Measurements from ENCODE around the gene PIGQ.

PIGQ gene

DNA sequence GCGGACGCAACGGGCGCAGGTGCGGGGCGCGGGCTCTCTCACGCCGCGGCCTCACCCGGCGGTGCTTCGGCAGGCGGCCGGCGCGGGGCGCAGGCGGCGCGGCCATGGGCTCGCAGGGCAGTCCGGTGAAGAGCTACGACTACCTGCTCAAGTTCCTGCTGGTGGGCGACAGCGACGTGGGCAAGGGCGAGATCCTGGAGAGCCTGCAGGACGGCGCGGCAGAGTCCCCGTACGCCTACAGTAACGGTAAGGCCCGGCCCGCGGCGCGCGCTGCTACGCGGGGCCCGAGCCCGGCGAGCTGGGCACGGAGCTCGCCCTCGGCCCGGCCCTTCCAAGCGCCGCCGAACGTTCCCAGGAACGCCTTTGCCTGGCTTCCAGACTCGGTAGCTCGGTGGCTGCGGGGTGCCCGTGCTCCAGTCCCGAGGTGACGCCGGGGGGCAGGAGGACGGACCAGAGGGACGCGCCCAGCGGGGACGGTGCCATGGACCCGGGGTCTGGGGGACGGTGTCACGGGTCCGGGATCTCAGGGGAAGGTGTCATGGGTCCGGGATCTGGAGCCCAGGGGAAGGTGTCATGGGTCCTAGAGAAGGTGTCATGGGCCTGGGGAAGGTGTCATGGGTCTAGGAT lies 20.5 kb downstream of the PIGQ start:
- H3K4me3 ChIP-seq (ENCODE audit: low read length), result peak overlapping the region; percentile 88
- DNase-seq (ENCODE audit: low read depth), result peak; percentile 54
- TF ChIP-seq, protein P1, sequence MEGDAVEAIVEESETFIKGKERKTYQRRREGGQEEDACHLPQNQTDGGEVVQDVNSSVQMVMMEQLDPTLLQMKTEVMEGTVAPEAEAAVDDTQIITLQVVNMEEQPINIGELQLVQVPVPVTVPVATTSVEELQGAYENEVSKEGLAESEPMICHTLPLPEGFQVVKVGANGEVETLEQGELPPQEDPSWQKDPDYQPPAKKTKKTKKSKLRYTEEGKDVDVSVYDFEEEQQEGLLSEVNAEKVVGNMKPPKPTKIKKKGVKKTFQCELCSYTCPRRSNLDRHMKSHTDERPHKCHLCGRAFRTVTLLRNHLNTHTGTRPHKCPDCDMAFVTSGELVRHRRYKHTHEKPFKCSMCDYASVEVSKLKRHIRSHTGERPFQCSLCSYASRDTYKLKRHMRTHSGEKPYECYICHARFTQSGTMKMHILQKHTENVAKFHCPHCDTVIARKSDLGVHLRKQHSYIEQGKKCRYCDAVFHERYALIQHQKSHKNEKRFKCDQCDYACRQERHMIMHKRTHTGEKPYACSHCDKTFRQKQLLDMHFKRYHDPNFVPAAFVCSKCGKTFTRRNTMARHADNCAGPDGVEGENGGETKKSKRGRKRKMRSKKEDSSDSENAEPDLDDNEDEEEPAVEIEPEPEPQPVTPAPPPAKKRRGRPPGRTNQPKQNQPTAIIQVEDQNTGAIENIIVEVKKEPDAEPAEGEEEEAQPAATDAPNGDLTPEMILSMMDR (IDR thresholded peaks at IDR 0.05; ENCODE audit: insufficient read depth, low read depth, low read length, missing control alignments), result no peak

GRCh38 chr16:590815-591200 lies 21.0 kb downstream of the PIGQ start:
- TF ChIP-seq, protein P1 (IDR thresholded peaks at IDR 0.05; ENCODE audit: insufficient read depth, low read depth, low read length, missing control alignments), result no peak
- H3K4me3 ChIP-seq (ENCODE audit: low read length), result peak overlapping the region; percentile 88
- no peak for DNase-seq (ENCODE audit: low read depth)

DNA sequence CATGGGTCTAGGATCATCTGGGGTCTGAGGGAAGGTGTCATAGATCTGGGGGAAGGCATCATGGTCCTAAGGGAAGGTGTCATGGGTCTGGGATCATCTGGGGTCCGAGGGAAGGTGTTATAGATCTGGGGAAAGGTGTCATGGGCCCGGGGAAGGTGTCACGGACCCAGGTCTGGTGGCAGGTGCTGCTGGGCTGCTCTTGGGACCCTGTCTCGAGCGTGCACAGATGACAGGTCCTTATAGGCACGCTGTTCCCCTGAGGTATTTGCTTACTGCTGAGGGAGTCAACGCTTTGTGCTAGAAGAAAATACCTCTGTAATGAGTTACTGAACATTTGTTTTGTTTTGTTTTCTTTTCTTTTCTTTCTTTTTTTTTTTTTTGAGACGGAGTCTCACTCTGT lies 21.5 kb downstream of the PIGQ start:
- DNase-seq (ENCODE audit: low read depth), result peak; percentile 50
- peak overlapping the region; percentile 88 for H3K4me3 ChIP-seq (ENCODE audit: low read length)
- TF ChIP-seq, protein P1 (IDR thresholded peaks at IDR 0.05; ENCODE audit: insufficient read depth, low read depth, low read length, missing control alignments), result no peak

GRCh38 chr16:591892-592517 lies 22.2 kb downstream of the PIGQ start:
- TF ChIP-seq, protein P1 (IDR thresholded peaks at IDR 0.05; ENCODE audit: insufficient read depth, low read depth, low read length, missing control alignments), result no peak
- peak overlapping the region; percentile 50 for H3K4me3 ChIP-seq (ENCODE audit: low read length)
- peak; percentile 11 for DNase-seq (ENCODE audit: low read depth)

DNA sequence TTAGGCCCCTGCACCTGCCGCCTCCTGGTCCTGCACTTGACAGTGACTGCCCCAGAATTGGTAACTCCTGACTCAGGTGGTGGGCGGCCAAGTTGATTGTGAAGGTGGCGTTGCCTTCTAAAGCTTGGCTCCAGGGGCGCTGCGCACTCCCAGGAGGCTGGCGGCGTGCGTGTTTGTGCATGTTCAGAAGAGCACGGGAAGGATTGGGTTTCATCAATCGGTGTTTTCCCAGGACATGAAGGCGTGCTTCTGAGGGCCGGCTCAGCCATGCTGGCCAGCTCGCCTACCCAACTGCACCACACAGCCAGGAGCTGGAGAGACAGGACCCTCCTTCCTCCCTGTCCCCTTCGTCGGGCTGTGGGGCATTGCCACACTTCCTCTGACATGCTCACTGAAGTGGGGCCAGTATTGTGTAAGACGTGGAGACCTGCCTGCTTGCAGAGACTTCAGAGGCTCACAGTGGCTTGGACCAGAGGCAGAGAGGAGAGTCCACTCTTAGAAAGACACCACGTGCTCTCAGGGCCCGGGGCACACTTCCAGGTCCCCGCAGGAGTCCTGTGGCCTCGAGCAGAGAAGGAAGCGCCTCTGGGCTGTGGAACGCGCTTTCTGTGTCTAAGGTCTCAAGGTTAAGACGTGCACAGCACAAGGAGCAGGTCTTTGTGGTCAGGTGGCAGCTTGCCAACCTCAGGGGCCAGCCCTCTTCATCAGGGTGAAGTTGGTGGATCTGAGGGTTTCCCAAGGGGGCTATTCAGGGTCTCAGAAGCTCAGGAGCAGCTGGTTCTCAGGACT lies 22.9 kb downstream of the PIGQ start:
- TF ChIP-seq, protein P1 (IDR thresholded peaks at IDR 0.05; ENCODE audit: insufficient read depth, low read depth, low read length, missing control alignments), result peak; percentile 82
- DNase-seq (ENCODE audit: low read depth), result peak; percentile 99

GRCh38 chr16:593406-593805 lies 23.6 kb downstream of the PIGQ start:
- TF ChIP-seq, protein P1 (IDR thresholded peaks at IDR 0.05; ENCODE audit: insufficient read depth, low read depth, low read length, missing control alignments), result no peak
- peak; percentile 94 for DNase-seq (ENCODE audit: low read depth)
- H3K4me3 ChIP-seq (ENCODE audit: low read length), result peak overlapping the region; percentile 50

More for the DNA sequence above, 22.9 kb downstream of the PIGQ start:
- H3K4me3 ChIP-seq (ENCODE audit: low read length), result peak overlapping the region; percentile 50

All from epithelial cell of esophagus (primary cell).